PFSK-1 (cell line): Measurements from ENCODE around the gene BPIFB3.

Experiments used
- FOXP2 ChIP-seq: optimal IDR thresholded peaks from 2 replicates; pipeline ENCODE3; 2011; ENCODE audit warnings: borderline replicate concordance, control low read depth, inconsistent platforms; ENCODE audit not compliant: insufficient read depth; ENCODE audit errors: extremely low read length, extremely low read depth
- POLR2AphosphoS5 ChIP-seq: IDR thresholded peaks from 2 replicates; pipeline ENCODE4 v1.6.1; 2012; ENCODE audit warnings: low read depth, mild to moderate bottlenecking, control low read depth, low read length, moderate library complexity
- REST ChIP-seq, 2 experiments: IDR thresholded peaks; 2 replicates each; pipeline versions ENCODE4 v1.6.1 to v1.8.0; 2011 to 2012; ENCODE audit warnings: low read depth in 2 of 2, low read length in 2 of 2, control low read depth in 1 of 2, inconsistent platforms in 1 of 2, mild to moderate bottlenecking in 1 of 2, moderate library complexity in 1 of 2; ENCODE audit not compliant: insufficient read depth in 1 of 2
- SIN3A ChIP-seq: IDR thresholded peaks from 2 replicates; pipeline ENCODE4 v1.6.1; 2012; ENCODE audit warnings: mild to moderate bottlenecking, low read length, moderate library complexity, borderline replicate concordance; ENCODE audit not compliant: insufficient read depth
- TAF1 ChIP-seq: IDR thresholded peaks from 2 replicates; pipeline ENCODE4 v1.6.1; 2012; ENCODE audit warnings: low read length, control low read depth, borderline replicate concordance; ENCODE audit not compliant: insufficient read depth

- no peak for TF ChIP-seq FOXP2
- no peak for TF ChIP-seq TAF1
- TF ChIP-seq POLR2AphosphoS5, result no peak
- TF ChIP-seq REST (IDR thresholded peaks at IDR 0.05; ENCODE audit: insufficient read depth in 1 of 2, low read depth in 2 of 2, low read length in 2 of 2), result no peak
- TF ChIP-seq SIN3A, result no peak
Measured at GRCh38 chr20:33032555-33032954, 21.1 kb upstream of the BPIFB3 start.
